Right hindlimb (tissue), 1 donor: ENCODE measurements around the gene SRRM1.
"Not testable (repeated sequence)": the region's sequence is repeated elsewhere in the genome, so short reads cannot be mapped to it uniquely, and the experiment has no call there.

ENCODE experiments used
- DNase-seq: peaks from one replicate; pipeline ENCODE4 v3.0.0-alpha.2; 2018

The SRRM1 gene

GRCh38 chr1:24643363-24644099, 429 bp downstream of the SRRM1 start:
- no peak for DNase-seq

DNA sequence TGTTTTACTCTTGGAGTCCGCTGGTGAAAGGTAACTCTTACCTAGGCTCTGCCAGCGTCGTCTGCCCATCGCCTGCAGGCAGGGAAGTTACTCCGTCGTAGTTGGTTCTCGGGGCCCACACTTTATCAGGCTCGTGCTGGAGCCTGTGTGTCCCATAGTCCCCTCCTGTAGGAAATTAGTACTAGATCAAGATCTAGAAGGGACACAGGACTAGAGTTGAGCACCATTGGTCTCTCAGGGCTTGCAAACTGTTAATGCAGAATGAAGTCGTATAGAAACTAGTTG, 940 bp downstream of the SRRM1 start:
- DNase-seq = no peak

GRCh38 chr1:24648919-24649318, 5.8 kb downstream of the SRRM1 start:
- no peak for DNase-seq

GRCh38 chr1:24652382-24652781, 9.3 kb downstream of the SRRM1 start:
- DNase-seq = no peak

DNA sequence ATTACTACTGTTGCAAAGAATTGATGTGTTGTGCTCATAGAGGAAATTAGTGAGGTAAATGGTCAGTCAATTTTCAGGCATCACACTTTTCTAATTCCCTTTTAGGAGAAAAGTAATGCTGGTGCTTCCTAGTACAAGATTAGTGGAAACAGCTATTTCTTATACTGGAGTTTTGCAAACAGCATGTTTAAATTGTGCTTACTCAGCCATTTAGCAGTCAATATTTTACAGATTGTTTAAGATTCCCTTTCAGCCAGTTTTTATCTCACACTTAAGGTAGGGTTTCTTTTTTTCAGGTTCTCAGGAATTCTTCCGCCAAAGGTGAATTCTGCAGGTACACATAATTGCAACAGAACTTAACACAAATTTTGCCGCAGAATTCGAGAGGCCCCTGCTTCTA, 10.9 kb downstream of the SRRM1 start:
- DNase-seq = no peak

DNA sequence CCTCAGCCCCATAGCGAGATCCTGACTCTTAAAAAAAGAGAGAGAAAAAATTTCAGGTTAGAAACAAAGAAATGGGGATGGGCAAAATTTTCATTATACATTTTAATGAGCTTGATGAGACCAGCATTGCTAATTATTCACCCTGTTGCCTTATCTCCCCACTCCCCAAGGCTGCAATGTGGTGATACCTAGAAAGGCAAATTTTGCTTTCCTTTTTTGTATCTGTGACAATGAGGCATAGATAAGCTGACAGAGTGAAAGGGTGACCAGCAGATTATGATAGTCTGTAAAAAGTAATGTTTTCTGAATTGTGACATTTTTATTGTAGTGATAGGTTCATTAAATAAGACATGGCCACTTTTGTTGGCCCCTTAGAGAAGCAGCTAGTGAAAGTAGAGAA, 12.9 kb downstream of the SRRM1 start:
- DNase-seq = no peak

- no peak for DNase-seq
Measured at GRCh38 chr1:24657781-24658180, 14.7 kb downstream of the SRRM1 start.

DNA sequence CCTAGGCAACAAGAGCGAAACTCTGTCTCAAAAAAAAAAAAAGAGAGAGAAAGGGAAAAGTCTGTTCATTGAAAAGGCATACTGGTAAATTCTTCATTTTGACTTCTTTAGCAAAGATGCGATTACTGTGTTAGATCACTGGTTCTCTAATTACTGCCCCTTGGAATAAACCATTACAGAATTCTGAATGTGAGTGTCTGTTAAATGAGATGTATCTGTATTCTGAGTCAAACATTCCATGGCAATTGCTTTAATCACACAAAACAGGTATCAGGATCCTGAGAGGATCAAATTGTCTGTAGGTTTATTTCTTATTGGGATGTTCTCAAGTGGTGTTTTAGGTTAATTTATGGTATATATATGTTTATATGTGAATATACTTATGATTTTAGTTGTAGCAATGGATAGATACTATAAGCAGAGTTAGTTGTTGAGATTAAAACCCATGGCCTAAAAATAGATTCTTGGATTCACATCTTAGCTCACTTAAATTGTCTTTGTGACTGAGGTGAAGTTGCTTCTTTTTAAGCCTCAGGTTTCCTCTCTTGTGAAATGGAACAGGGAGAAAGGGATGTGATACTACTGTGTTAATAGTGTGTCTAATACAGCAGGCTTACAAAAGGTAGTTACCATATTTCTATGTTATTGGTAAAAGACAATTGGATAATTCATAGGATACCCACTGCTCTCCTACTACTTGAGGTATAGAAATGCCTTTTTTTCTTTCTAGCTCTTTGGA, 16.2 kb downstream of the SRRM1 start:
- no peak for DNase-seq

GRCh38 chr1:24659993-24660665, 17.0 kb downstream of the SRRM1 start:
- no peak for DNase-seq

DNA sequence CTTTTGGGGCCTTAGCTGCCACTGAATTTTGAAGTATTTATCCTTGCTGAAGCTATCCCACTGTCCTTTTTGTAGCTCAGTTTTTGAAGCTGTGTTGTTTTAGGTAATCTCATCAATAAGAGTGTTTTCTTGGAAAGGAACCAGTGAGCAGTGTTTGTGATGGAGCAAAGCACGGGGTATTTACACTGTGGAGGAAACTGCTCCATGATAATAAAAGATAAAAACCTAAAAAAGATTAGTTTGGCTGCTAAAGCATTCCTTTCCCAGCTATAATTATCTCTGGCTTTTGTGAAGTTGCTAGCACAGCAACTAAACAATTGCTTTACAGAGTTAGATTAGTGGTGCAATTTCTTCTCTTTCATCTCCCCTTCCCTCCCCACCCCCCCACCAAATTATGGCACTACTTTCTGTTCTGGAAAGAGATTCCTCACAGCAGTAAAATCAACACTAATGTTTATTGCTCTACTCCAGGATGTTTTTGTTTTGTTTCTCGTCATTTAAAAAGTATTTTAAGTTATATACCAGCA, 21.5 kb downstream of the SRRM1 start:
- no peak for DNase-seq

DNA sequence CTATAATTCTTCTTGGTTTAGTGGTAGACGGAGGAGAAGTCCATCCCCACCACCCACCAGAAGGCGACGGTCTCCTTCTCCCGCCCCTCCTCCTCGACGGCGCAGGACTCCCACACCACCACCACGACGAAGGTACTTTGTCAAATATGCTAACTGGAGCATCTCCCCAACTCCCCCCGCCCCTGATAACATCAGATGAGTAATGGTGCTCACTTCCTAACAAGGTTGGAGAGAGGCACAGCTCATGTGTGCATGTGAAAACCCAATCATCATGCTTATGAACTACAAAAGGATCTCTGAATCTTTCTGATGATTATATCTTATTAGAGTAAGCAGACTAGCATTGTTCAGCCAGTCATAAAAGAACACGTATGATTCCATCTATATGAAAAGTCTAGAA, 23.7 kb downstream of the SRRM1 start:
- DNase-seq = no peak

DNA sequence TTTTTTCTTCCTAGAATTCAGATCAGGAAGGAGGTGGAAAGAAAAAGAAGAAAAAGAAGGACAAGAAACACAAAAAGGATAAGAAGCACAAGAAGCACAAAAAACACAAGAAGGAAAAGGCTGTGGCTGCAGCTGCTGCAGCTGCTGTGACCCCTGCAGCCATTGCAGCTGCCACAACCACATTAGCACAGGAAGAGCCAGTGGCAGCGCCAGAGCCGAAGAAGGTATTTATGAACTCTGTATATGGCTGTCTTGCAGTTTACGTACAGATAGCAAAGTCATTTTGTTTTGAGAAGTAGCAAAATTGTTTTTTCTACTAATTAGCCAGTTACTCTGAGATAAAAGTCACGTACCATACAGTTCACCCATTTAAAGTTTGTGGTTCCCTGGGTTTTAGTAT, 28.3 kb downstream of the SRRM1 start:
- not testable (repeated sequence) for DNase-seq

- DNase-seq = not testable (repeated sequence)
Measured at GRCh38 chr1:24672686-24673085, 29.6 kb downstream of the SRRM1 start.

GRCh38 chr1:24673341-24673740, 30.2 kb downstream of the SRRM1 start:
- no peak for DNase-seq

- not testable (repeated sequence) for DNase-seq
Measured at GRCh38 chr1:24678421-24678820, 35.3 kb downstream of the SRRM1 start.

DNA sequence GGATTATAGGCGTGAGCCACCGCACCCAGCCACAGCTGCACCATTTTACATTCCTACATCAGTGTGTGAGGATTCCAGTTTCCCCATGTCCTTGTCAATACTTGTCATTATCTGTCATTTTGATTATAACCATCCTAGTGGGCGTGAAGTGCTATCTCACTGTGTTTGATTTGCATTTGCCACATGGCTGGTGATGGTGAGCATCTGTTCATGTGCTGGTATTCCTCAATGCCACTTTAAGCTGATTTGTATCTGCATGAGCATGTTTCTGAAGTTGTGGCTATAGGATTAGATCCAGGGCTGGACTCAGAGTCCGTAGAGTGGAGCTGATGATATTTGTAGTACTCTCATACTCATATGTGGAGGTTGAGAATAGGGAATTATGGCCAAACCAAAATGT, 36.6 kb downstream of the SRRM1 start:
- DNase-seq = no peak

DNA sequence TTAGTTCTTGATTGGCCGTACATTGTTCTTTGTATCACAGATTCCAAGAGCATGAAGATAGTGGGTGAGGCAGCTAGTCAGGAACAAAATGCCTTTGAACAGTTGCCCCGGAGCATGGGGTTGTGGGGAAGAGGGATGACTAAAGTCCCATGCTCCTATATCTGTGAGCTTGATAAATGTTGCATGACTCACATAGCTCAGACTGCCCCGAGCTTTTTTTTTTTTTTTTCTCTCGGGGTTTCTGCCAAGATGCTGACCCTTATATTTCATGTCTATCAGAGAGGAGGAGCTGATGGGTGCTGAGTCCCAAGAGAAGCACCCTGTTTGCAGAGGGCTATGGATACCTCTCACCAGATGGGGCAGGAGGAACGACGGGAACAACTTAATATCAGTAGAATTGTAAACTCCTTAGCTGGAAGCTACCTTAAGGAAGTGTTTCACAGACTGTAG, 40.6 kb downstream of the SRRM1 start:
- no peak for DNase-seq

DNA sequence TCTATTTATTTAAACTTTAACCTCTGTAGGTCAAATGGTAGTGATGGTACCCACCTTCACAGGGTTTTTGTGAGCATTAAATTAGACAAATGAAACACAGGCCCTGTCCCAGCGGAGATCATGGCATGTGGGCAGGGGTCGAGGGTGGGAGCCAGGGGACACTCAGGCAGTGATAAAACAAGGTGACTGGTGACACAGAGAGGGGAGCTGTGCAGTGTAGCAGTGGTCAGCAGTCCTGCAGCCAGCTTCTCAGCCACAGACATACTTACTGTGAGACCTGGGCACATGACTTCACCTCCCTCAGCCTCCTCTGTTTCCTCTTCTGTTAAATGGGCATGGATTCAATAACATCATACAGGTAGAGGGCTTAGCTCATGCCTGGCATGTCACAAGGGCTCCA, 44.9 kb downstream of the SRRM1 start:
- no peak for DNase-seq

DNA sequence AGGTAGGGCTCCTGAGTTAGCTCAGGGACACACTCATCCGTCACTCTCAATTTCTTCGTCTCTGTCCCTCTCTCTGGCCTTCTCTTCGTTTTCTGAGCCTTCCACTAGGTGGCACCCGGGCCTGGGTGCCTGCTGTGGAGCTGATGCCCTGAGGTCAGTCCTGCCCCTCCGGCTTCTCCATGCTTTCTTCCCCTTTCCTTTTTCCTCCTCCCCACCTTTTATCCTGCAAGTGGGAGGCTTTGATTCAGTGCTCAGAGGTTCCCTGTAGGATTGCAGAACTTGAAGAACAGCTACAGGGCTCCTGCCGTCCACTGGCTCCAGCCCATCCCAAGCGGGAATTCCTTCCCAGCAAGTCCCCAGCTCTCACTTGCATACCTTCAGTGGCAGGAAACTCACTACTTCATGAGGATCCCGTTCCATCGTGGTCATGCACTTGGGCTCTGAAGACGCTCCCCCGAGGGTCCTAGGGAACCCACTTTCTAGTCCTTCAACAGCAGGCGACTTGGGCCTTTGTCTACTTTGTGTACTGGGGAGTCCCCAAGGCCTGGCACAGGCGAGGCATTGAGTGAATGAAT, 45.6 kb downstream of the SRRM1 start:
- DNase-seq = peak; percentile 77

DNA sequence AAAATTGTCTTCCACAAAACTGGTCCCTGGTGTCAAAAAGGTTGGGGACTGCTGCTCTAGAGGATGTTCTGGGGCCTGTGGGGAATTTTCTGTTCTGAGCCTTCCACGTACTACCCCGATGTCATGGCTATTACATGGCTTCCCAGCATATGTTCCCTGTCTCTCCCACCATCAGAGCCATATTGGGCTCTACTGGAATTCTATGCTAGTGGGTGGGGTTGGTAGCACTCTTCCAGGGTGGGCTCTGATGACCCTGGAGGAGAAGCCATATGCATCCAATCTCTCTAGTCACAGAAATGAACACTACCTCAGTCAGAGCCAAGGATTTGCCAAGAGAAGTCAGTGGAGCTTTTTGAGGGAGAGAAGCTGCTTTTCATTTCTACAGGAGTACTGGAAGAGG, 47.9 kb downstream of the SRRM1 start:
- DNase-seq = no peak

DNA sequence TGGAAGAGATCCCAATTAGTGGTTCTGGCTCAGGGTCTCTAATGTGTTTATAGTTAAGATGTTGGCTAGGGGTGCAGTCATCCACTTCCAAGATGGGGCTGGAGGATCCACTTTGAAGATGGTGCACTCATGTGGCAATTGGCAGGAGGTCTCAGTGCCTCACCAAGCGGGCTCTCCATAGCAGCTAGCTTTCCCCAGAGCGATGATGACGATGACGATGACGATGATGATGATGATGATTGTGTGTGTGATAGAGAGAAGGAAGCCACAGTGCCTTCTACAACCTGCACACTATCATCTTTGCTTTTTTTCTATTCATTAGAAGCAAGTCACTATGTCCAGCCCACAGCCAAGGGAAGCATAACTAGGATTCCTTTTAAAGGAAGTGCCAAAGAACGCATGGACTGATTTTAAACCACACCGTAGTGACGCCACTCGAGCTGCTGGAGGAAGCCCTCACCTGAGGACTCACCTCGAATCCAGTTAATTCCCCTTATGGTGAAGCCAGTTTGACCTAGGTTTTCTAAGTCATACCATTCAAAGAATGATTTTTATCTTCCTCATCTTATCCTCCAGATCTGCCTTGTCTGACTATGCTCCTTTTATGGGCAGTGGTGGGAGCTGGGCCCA, 49.4 kb downstream of the SRRM1 start:
- DNase-seq = no peak

DNA sequence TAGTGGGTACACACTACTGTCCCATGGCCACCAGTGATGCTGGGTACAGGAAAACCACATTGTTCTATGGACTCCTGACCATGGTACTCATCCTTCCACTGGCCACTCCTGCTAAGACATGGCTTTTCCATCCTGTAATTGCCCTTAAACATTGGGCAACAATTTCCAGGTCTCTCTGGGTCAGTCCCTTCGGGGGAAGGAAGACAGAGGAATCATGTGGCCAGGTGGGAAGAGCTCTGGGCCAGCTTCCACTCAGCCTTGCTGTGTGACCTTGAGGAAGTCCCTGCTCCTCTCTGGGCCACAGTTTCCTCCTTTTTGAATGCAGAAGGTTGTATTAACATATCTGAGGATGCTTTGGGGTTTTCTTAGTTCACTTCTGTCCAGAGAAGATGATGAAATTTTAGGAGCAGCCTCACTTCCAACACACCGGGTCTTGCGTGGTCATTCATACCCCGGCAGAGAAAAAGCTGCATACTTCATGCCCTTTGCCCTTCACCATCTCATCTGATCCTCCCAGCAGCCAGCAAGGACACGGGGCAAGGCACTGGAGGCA, 50.8 kb downstream of the SRRM1 start:
- no peak for DNase-seq

- no peak for DNase-seq
Measured at GRCh38 chr1:24694380-24694843, 51.3 kb downstream of the SRRM1 start.
